Neural progenitor cell (in vitro differentiated cells): Measurements from ENCODE around the gene VSIG10L2. TPM values are rescaled to one million over a fixed set of nuclear protein-coding genes. Genes with fewer than 3 reads are reported as not detected.

Experiments
- DNase-seq: peaks from one replicate; pipeline ENCODE4 v3.0.0-alpha.2; 2016; ENCODE audit warnings: low spot score
- H2AFZ ChIP-seq: fragments of 200-600 bp; sonication (generic); replicated peaks from 2 replicates; pipeline ENCODE4 v1.6.1; 2016; ENCODE audit warnings: antibody characterized with exemption
- H3F3A ChIP-seq: fragments of 200-600 bp; sonication (generic); 2 replicates; pipeline ENCODE4 v1.6.1; 2016; ENCODE audit warnings: antibody characterized with exemption, low read depth
- H3K27ac ChIP-seq: fragments of 200-600 bp; sonication (generic); 2 replicates; pipeline ENCODE4 v1.5.1; 2016; ENCODE audit warnings: mild to moderate bottlenecking
- H3K27me3 ChIP-seq: fragments of 200-600 bp; sonication (generic); 2 replicates; pipeline ENCODE4 v1.6.1; 2016; ENCODE audit warnings: mild to moderate bottlenecking, moderate library complexity
- H3K36me3 ChIP-seq: fragments of 200-600 bp; sonication (generic); 2 replicates; pipeline ENCODE4 v1.5.1; 2016
- H3K4me1 ChIP-seq: fragments of 200-600 bp; sonication (generic); 2 replicates; pipeline ENCODE4 v1.6.1; 2016; ENCODE audit warnings: mixed run types
- H3K4me2 ChIP-seq: fragments of 200-600 bp; sonication (generic); 2 replicates; pipeline ENCODE4 v1.6.1; 2016
- H3K4me3 ChIP-seq: fragments of 200-600 bp; sonication (generic); 2 replicates; pipeline ENCODE4 v1.5.1; 2016
- H3K79me2 ChIP-seq: fragments of 200-600 bp; sonication (generic); 2 replicates; pipeline ENCODE4 v1.6.1; 2016; ENCODE audit warnings: low read depth
- H3K9ac ChIP-seq: fragments of 200-600 bp; sonication (generic); 2 replicates; pipeline ENCODE4 v1.6.1; 2016
- H3K9me3 ChIP-seq: fragments of 200-600 bp; sonication (generic); 2 replicates; pipeline ENCODE4 v1.5.1; 2016; ENCODE audit warnings: low read depth
- H4K20me1 ChIP-seq: fragments of 200-600 bp; sonication (generic); 2 replicates; pipeline ENCODE4 v1.6.1; 2016; ENCODE audit warnings: low read depth
- H3K27ac Mint-ChIP-seq: 3 replicates; pipeline ENCODE4 v1.8.0; 2021; ENCODE audit warnings: mixed read lengths
- H3K27me3 Mint-ChIP-seq: 2 replicates; pipeline ENCODE4 v1.8.0; 2022; ENCODE audit warnings: low read depth, mild to moderate bottlenecking, inconsistent platforms, moderate library complexity, mixed read lengths; ENCODE audit not compliant: insufficient read depth
- H3K36me3 Mint-ChIP-seq: 3 replicates; pipeline ENCODE4 v1.8.0; 2021; ENCODE audit warnings: mixed read lengths
- H3K4me1 Mint-ChIP-seq: 3 replicates; pipeline ENCODE4 v1.8.0; 2021; ENCODE audit warnings: mixed read lengths
- H3K4me3 Mint-ChIP-seq: 3 replicates; pipeline ENCODE4 v1.8.0; 2021; ENCODE audit warnings: mild to moderate bottlenecking, moderate library complexity, mixed read lengths
- H3K9me3 Mint-ChIP-seq: 3 replicates; pipeline ENCODE4 v1.8.0; 2020; ENCODE audit warnings: mixed read lengths
- CTCF ChIP-seq: fragments of 200-600 bp; sonication (generic); IDR thresholded peaks from 2 replicates; pipeline ENCODE4 v1.5.1; 2017; ENCODE audit warnings: antibody characterized with exemption, mild to moderate bottlenecking
- EZH2 ChIP-seq: fragments of 200-600 bp; sonication (generic); IDR thresholded peaks from 2 replicates; pipeline ENCODE4 v1.6.1; 2017; ENCODE audit warnings: antibody characterized with exemption, mild to moderate bottlenecking, moderate library complexity
- EZH2phosphoT487 ChIP-seq: fragments of 200-600 bp; sonication (generic); IDR thresholded peaks from 2 replicates; pipeline ENCODE4 v1.6.1; 2017; ENCODE audit warnings: antibody characterized with exemption
- total RNA-seq: library from RNA; depleted of rRNA; stranded (reverse); fragments of >200 nt; gene quantifications from 2 replicates; pipeline ENCODE4 v1.2.3, GENCODE V29; 2015; ENCODE audit warnings: low replicate concordance

VSIG10L2 gene
- total RNA-seq, 1 donor from 2014 or later: not detected

GRCh38 chr11:125955856-125956255 is 10.0 kb downstream of the VSIG10L2 start:
- peak overlapping the region; percentile 16 for H3K27ac Mint-ChIP-seq
- peaks cover 5% of the 10 kb centered on the region for H3K4me1 ChIP-seq
- H3K27ac ChIP-seq: no peak overlapping the region
- no peak overlapping the region for H3K9ac ChIP-seq
- no peak for TF ChIP-seq CTCF
- TF ChIP-seq EZH2phosphoT487: no peak
- no peak for TF ChIP-seq EZH2
- DNase-seq: no peak
- no peaks in the 10 kb centered on the region for H3K79me2 ChIP-seq
- no peak overlapping the region for H3K4me2 ChIP-seq
- no peak overlapping the region for H3K4me3 Mint-ChIP-seq
- H3F3A ChIP-seq: no peaks in the 10 kb centered on the region
- no peaks in the 10 kb centered on the region for H4K20me1 ChIP-seq
- peaks cover 16% of the 10 kb centered on the region for H3K27me3 Mint-ChIP-seq
- H3K36me3 Mint-ChIP-seq: peaks cover 35% of the 10 kb centered on the region
- H3K27me3 ChIP-seq: no peaks in the 10 kb centered on the region
- no peak overlapping the region for H3K4me3 ChIP-seq
- no peaks in the 10 kb centered on the region for H3K9me3 ChIP-seq
- peaks cover 5% of the 10 kb centered on the region for H3K36me3 ChIP-seq
- H3K9me3 Mint-ChIP-seq: no peaks in the 10 kb centered on the region
- no peak overlapping the region for H2AFZ ChIP-seq
- peaks cover 21% of the 10 kb centered on the region for H3K4me1 Mint-ChIP-seq

DNA sequence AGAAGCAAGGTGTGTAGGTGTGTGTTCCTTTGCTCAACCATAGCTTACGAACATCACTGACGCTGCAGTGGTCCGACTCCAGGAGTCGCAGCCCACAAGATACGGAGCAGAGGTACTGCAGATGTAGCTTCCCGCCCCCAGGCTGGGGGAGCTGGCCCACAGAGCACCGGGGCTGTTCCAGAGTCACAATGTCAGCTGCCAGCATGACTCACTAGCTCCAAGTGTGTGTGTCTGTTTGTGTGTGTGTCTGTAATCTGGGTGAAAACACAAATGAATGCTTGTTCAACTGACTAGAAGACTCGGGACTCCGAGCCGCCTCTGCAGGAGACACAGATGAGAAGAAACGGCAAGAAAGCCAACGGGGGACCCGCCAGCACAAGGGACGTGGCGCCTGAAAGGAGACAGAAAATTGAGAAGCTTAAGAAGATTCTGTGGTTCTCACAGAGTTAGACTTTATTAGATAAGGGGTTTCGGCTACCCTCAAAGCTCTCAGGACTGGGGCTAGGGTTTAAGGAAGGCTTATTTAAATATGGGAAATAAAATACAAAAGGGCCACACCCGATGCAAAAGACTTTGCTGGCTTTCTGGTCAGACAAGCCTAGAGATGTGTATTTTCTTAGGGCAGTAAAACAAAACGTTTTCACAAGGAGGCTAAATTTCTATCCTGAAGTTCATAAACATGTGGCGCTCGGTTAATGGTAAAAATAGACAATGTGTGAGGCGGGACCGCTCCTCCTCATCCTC is 10.7 kb downstream of the VSIG10L2 start:
- Histone ChIP-seq H2AFZ (no peak overlapping the region), H3K27me3 (no peaks in the 10 kb centered on the region), H3K9ac (no peak overlapping the region), H3K4me2 (no peak overlapping the region), H3K36me3 (peaks cover 5% of the 10 kb centered on the region), H3K9me3 (no peaks in the 10 kb centered on the region), H3K79me2 (no peaks in the 10 kb centered on the region), H4K20me1 (no peaks in the 10 kb centered on the region), H3K4me3 (no peak overlapping the region), H3K4me1 (peaks cover 4% of the 10 kb centered on the region), H3F3A (no peaks in the 10 kb centered on the region), H3K27ac (no peak overlapping the region)
- no peak for DNase-seq
- Mint-ChIP-seq H3K27me3 (peaks cover 13% of the 10 kb centered on the region), H3K27ac (peak overlapping the region; percentile 29), H3K9me3 (no peaks in the 10 kb centered on the region), H3K36me3 (peaks cover 37% of the 10 kb centered on the region), H3K4me3 (no peak overlapping the region), H3K4me1 (peaks cover 17% of the 10 kb centered on the region)
- no peak for TF ChIP-seq CTCF
- TF ChIP-seq EZH2phosphoT487: no peak
- no peak for TF ChIP-seq EZH2

GRCh38 chr11:125957618-125958332 is 11.9 kb downstream of the VSIG10L2 start:
- H3K27me3 Mint-ChIP-seq: peaks cover 13% of the 10 kb centered on the region
- H3K36me3 Mint-ChIP-seq: peaks cover 49% of the 10 kb centered on the region
- no peak overlapping the region for H3K4me3 Mint-ChIP-seq
- no peak overlapping the region for H3K27ac ChIP-seq
- H3K4me1 ChIP-seq: no peaks in the 10 kb centered on the region
- peaks cover 9% of the 10 kb centered on the region for H3K36me3 ChIP-seq
- H3K9ac ChIP-seq: no peak overlapping the region
- H3K27me3 ChIP-seq: no peaks in the 10 kb centered on the region
- H3K9me3 Mint-ChIP-seq: peaks cover 2% of the 10 kb centered on the region
- no peak overlapping the region for H3K4me3 ChIP-seq
- no peaks in the 10 kb centered on the region for H3F3A ChIP-seq
- TF ChIP-seq CTCF: no peak
- no peak for TF ChIP-seq EZH2phosphoT487
- TF ChIP-seq EZH2: no peak
- peaks cover 2% of the 10 kb centered on the region for H3K9me3 ChIP-seq
- peaks cover 11% of the 10 kb centered on the region for H3K4me1 Mint-ChIP-seq
- no peak overlapping the region for H2AFZ ChIP-seq
- H3K4me2 ChIP-seq: no peak overlapping the region
- DNase-seq: no peak
- H3K79me2 ChIP-seq: no peaks in the 10 kb centered on the region
- H3K27ac Mint-ChIP-seq: no peak overlapping the region
- H4K20me1 ChIP-seq: no peaks in the 10 kb centered on the region
